H1 (cell line): ENCODE measurements around the gene SYF2. TPM values are rescaled to one million over a fixed set of nuclear protein-coding genes. Genes with fewer than 3 reads are reported as not detected.

Source experiments
- CTCF ChIA-PET: fragments of 300-600 bp; sonication (Branson Sonifier 250); formaldehyde crosslinking; loops from one replicate; lab custom pipeline; 2021; ENCODE audit not compliant: partially characterized antibody; lab: Charles Lee
- POLR2A ChIA-PET: fragments of 300-600 bp; sonication (Branson Sonifier 250); formaldehyde crosslinking; loops from one replicate; lab custom pipeline; 2021; ENCODE audit warnings: inconsistent platforms; ENCODE audit not compliant: partially characterized antibody; lab: Charles Lee
- DNase-seq, 2 experiments: peaks; one replicate each; pipeline versions ENCODE4 v3.0.0 to v3.0.0-alpha.2; 2010 to 2022; ENCODE audit warnings: low spot score in 2 of 2, low read depth in 1 of 2, mixed read lengths in 1 of 2
- FAIRE-seq: peaks from 2 replicates; lab custom pipeline; 2011; peaks lifted over from hg19 to GRCh38; lab: Jason Lieb, UNC
- H2AFZ ChIP-seq: 2 replicates; pipeline ENCODE4 v1.8.1; 2012; ENCODE audit warnings: low read length, inconsistent platforms
- H2AK5ac ChIP-seq: 2 replicates; pipeline ENCODE4 v1.6.1; 2013; ENCODE audit warnings: low read depth, low read length
- H2BK120ac ChIP-seq: replicated peaks from 2 replicates; pipeline ENCODE3; 2013; ENCODE audit warnings: low read depth, low read length, inconsistent platforms
- H2BK12ac ChIP-seq: 2 replicates; pipeline ENCODE4 v1.6.1; 2013; ENCODE audit warnings: low read depth, low read length
- H2BK15ac ChIP-seq: 2 replicates; pipeline ENCODE4 v1.6.1; 2013; ENCODE audit warnings: low read length
- H2BK20ac ChIP-seq: 2 replicates; pipeline ENCODE4 v1.6.1; 2013; ENCODE audit warnings: low read length
- H2BK5ac ChIP-seq: 2 replicates; pipeline ENCODE4 v1.6.1; 2013; ENCODE audit warnings: low read depth, low read length
- H3K14ac ChIP-seq: 2 replicates; pipeline ENCODE4 v1.6.1; 2013; ENCODE audit warnings: inconsistent platforms; ENCODE audit not compliant: insufficient read length
- H3K18ac ChIP-seq: 2 replicates; pipeline ENCODE4 v1.6.1; 2013; ENCODE audit warnings: low read length; ENCODE audit errors: extremely low read depth
- H3K23ac ChIP-seq: 2 replicates; pipeline ENCODE4 v1.6.1; 2013; ENCODE audit warnings: inconsistent platforms; ENCODE audit not compliant: insufficient read length
- H3K23me2 ChIP-seq: 2 replicates; pipeline ENCODE4 v1.6.1; 2013; ENCODE audit warnings: low read depth, low read length
- H3K27ac ChIP-seq: 2 replicates; pipeline ENCODE4 v1.6.1; 2011; ENCODE audit warnings: low read depth, low read length, inconsistent platforms
- H3K27me3 ChIP-seq, 4 experiments: replicated peaks in 1 of 4; 1 replicate in 1 of 4; 2 replicates in 3 of 4; pipeline versions ENCODE4 v1.6.1 to v1.8.1; 2011 to 2013; ENCODE audit warnings: low read length in 3 of 4, mild to moderate bottlenecking in 3 of 4, inconsistent platforms in 2 of 4, mixed read lengths in 2 of 4, moderate library complexity in 1 of 4; ENCODE audit not compliant: control insufficient read depth in 3 of 4, insufficient read depth in 3 of 4; ENCODE audit errors: extremely low read depth in 1 of 4
- H3K36me3 ChIP-seq, 4 experiments: 2 replicates each; pipeline versions ENCODE4 v1.6.1 to v1.8.1; 2011 to 2013; ENCODE audit warnings: mild to moderate bottlenecking in 4 of 4, low read length in 3 of 4, moderate library complexity in 2 of 4, control low read depth in 1 of 4, inconsistent platforms in 1 of 4; ENCODE audit not compliant: insufficient read depth in 4 of 4, control insufficient read depth in 2 of 4
- H3K4ac ChIP-seq: replicated peaks from 2 replicates; pipeline ENCODE3; 2013; ENCODE audit warnings: low read length, low read depth, mixed read lengths, inconsistent platforms; ENCODE audit not compliant: insufficient read length
- H3K4me1 ChIP-seq, 4 experiments: replicated peaks in 1 of 4; 1 replicate in 1 of 4; 2 replicates in 3 of 4; pipeline versions ENCODE4 v1.6.1 to v1.8.1; 2011 to 2013; ENCODE audit warnings: low read length in 3 of 4, inconsistent platforms in 2 of 4, mixed read lengths in 1 of 4; ENCODE audit not compliant: insufficient read depth in 4 of 4, control insufficient read depth in 3 of 4
- H3K4me2 ChIP-seq, 2 experiments: 2 replicates each; pipeline versions ENCODE4 v1.6.1 to v1.8.1; 2011 to 2013; ENCODE audit warnings: low read depth in 2 of 2, low read length in 2 of 2, control low read depth in 1 of 2, inconsistent platforms in 1 of 2, mild to moderate bottlenecking in 1 of 2; ENCODE audit not compliant: insufficient read depth in 1 of 2
- H3K4me3 ChIP-seq, 4 experiments: fragments of 200-600, 300-600 bp in 1 of 4; sonication (generic), shearing (Covaris generic), sonication (Bioruptor Twin) in 1 of 4; 2 replicates each; pipeline versions ENCODE4 v1.5.1 to v1.8.1; 2011 to 2016; ENCODE audit warnings: low read length in 4 of 4, low read depth in 3 of 4, control low read depth in 2 of 4, inconsistent platforms in 2 of 4, mild to moderate bottlenecking in 2 of 4, mixed read lengths in 1 of 4, moderate library complexity in 1 of 4; ENCODE audit not compliant: insufficient read depth in 2 of 4; ENCODE audit errors: extremely low read depth in 1 of 4
- H3K56ac ChIP-seq: replicated peaks from 2 replicates; pipeline ENCODE3; 2013; ENCODE audit warnings: low read depth, mild to moderate bottlenecking, mixed read lengths, low read length, inconsistent platforms; ENCODE audit not compliant: insufficient read length
- H3K79me1 ChIP-seq: 2 replicates; pipeline ENCODE4 v1.6.1; 2013; ENCODE audit warnings: low read depth, low read length, control low read depth
- H3K79me2 ChIP-seq, 2 experiments: 2 replicates each; pipeline versions ENCODE4 v1.6.1 to v1.8.1; 2012 to 2013; ENCODE audit warnings: low read length in 2 of 2, mild to moderate bottlenecking in 2 of 2, inconsistent platforms in 1 of 2; ENCODE audit not compliant: insufficient read depth in 2 of 2, control insufficient read depth in 1 of 2
- H3K9ac ChIP-seq, 4 experiments: replicated peaks in 1 of 4; 1 replicate in 1 of 4; 2 replicates in 3 of 4; pipeline versions ENCODE4 v1.6.1 to v1.8.1; 2011 to 2013; ENCODE audit warnings: low read depth in 3 of 4, low read length in 3 of 4, control low read depth in 2 of 4, mild to moderate bottlenecking in 2 of 4, moderate library complexity in 2 of 4, inconsistent platforms in 1 of 4; ENCODE audit errors: extremely low read depth in 1 of 4
- H3K9me3 ChIP-seq, 2 experiments: 2 replicates each; pipeline versions ENCODE4 v1.6.1 to v1.8.1; 2012 to 2013; ENCODE audit warnings: mild to moderate bottlenecking in 2 of 2, moderate library complexity in 2 of 2, control low read depth in 1 of 2, inconsistent platforms in 1 of 2, low read depth in 1 of 2, low read length in 1 of 2, mixed read lengths in 1 of 2; ENCODE audit not compliant: insufficient read depth in 2 of 2
- H4K20me1 ChIP-seq, 2 experiments: replicated peaks in 1 of 2; 2 replicates each; pipeline versions ENCODE3 to v1.8.1; 2011 to 2013; ENCODE audit warnings: inconsistent platforms in 2 of 2, low read length in 2 of 2, mild to moderate bottlenecking in 1 of 2; ENCODE audit not compliant: insufficient read depth in 2 of 2, control insufficient read depth in 1 of 2
- H4K5ac ChIP-seq: 2 replicates; pipeline ENCODE4 v1.6.1; 2013; ENCODE audit warnings: low read length, low read depth, mixed read lengths, inconsistent platforms; ENCODE audit not compliant: insufficient read length
- H4K8ac ChIP-seq: 2 replicates; pipeline ENCODE4 v1.8.0; 2013; ENCODE audit warnings: mild to moderate bottlenecking, moderate library complexity, low read length, inconsistent platforms; ENCODE audit not compliant: insufficient read depth; ENCODE audit errors: extremely low read depth
- H4K91ac ChIP-seq: replicated peaks from 2 replicates; pipeline ENCODE3; 2013; ENCODE audit warnings: low read length, mixed read lengths, inconsistent platforms; ENCODE audit not compliant: insufficient read length
- BACH1 ChIP-seq: IDR thresholded peaks from 2 replicates; pipeline ENCODE4 v1.6.1; 2012; ENCODE audit warnings: low read length, improper control_type of control experiment
- CEBPB ChIP-seq: IDR thresholded peaks from 2 replicates; pipeline ENCODE4 v1.6.1; 2012; ENCODE audit warnings: low read depth, low read length
- JUN ChIP-seq: IDR thresholded peaks from 2 replicates; pipeline ENCODE4 v1.6.1; 2011; ENCODE audit warnings: low read depth, mild to moderate bottlenecking, improper control_type of control experiment, low read length
- RXRA ChIP-seq: IDR thresholded peaks from 2 replicates; pipeline ENCODE4 v1.6.1; 2011; ENCODE audit warnings: low read depth, mild to moderate bottlenecking, low read length, moderate library complexity; ENCODE audit not compliant: insufficient read depth
- SP1 ChIP-seq: IDR thresholded peaks from 2 replicates; pipeline ENCODE4 v1.6.1; 2011; ENCODE audit warnings: low read depth, low read length
- SUZ12 ChIP-seq: fragments of 200-600 bp; sonication (generic); IDR thresholded peaks from 2 replicates; pipeline ENCODE4 v1.6.1; 2012; ENCODE audit warnings: mild to moderate bottlenecking, inconsistent platforms, low read length, moderate library complexity, mixed read lengths
- ZNF274 ChIP-seq: IDR thresholded peaks from 2 replicates; pipeline ENCODE4 v1.7.0; 2012; ENCODE audit warnings: low read length, borderline replicate concordance; ENCODE audit errors: extremely low read depth
- WGBS, 2 experiments: shearing (Covaris generic) in 1 of 2; methylation state at CpG; one replicate each; pipeline versions ENCODE4 v1.1.6 to v1.1.7; 2013 to 2015; ENCODE audit warnings: low lambda C conversion rate in 2 of 2, mixed read lengths in 2 of 2, inconsistent platforms in 1 of 2, low coverage in 1 of 2, missing lambda C conversion rate in 1 of 2; ENCODE audit not compliant: insufficient replicate concordance in 2 of 2, insufficient coverage in 1 of 2, insufficient read length in 1 of 2; ENCODE audit errors: extremely low coverage in 1 of 2, missing lambda C conversion rate in 1 of 2; 5-methylcytosine and 5-hydroxymethylcytosine counted together
- polyA plus RNA-seq, 7 experiments: library from polyadenylated mRNA; depleted of rRNA in 3 of 7; stranded (reverse) in 5 of 7; unstranded in 2 of 7; fragments of >200 nt in 5 of 7; fragments of 200-250 nt in 2 of 7; gene quantifications; 1 replicate in 5 of 7; 2 replicates in 1 of 7; 4 replicates in 1 of 7; pipeline versions ENCODE4 v1.2.1 to v1.2.3, GENCODE V29; 2011 to 2013; ENCODE audit warnings: missing spikeins in 2 of 7, mixed read lengths in 2 of 7
- total RNA-seq: library from RNA; stranded (reverse); fragmentation: NEBNext Ultra II Directional; extraction: Animal tissue kit (Norgen Biotek cat#: 25700); gene quantifications from 2 replicates; pipeline ENCODE4 v1.2.1, GENCODE V29; 2021

SYF2 gene
- total and polyA plus RNA-seq, 2 of the 8 experiments (the other 6 are each of a cell fraction or from before 2014, with no cell fraction given): 7.5 to 33.0 TPM

DNA sequence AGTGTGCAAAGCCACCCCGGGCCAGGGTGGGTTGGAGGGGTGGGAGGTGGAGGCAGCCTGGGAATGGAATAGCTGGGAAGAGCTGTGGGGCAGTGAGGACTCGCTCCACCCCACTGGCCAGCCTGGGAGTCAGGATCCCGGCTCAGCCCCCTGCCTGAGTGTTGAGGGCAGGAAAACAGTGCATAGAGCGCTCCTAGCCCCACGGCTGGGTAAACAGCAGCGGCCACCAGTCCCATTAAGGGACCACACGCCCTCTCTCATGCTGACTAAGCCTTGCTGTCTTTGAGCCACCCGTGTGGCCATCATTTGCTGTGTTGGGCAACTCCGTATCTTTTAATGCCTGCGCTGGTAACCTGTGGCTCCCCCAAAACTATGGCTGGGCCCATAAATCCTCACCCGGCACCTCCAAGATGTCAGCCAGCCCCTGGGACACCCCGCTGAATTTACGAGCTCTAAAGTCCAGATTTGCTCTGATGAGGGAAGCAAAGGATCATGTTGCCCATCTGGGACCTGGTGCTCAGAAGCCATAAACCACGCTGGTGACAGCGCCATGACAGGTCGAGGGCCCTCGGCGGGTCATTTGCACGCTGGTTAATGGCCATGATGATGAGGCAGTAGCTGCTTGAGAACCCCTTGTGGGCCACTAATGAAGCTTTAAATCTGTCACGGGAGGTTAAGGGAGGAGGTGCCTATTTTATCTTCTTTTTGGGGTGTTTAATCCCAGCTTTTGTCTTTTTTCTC lies 34.9 kb downstream of the SYF2 start:
- Histone ChIP-seq H3K27ac (no peak overlapping the region), H3K14ac (no peak overlapping the region), H3K23me2 (peaks cover 4% of the 10 kb centered on the region; the same call in 1 of the 2 replicates), H3K9ac (no peak overlapping the region), H2BK20ac (no peak overlapping the region), H2BK5ac (no peak overlapping the region), H3K9me3 (no peaks in the 10 kb centered on the region), H4K5ac (no peak overlapping the region), H3K79me1 (no peaks in the 10 kb centered on the region), H4K20me1 (peaks cover 0 to 4% of the 10 kb centered on the region in 2 experiments), H2AFZ (peak overlapping the region; percentile 3; the same call in 1 of the 2 replicates), H3K4me2 (no peak overlapping the region), H4K91ac (no peak overlapping the region), H3K27me3 (no peaks in the 10 kb centered on the region), H4K8ac (no peak overlapping the region), H2BK12ac (no peak overlapping the region), H2AK5ac (no peak overlapping the region), H3K79me2 (no peaks in the 10 kb centered on the region), H2BK15ac (no peak overlapping the region), H3K23ac (no peak overlapping the region), H3K36me3 (no peaks in the 10 kb centered on the region), H3K18ac (peak overlapping the region; percentile 2; the same call in 1 of the 2 replicates), H2BK120ac (no peak overlapping the region), H3K4ac (no peak overlapping the region), H3K4me1 (peaks cover 2 to 9% (median 4%) of the 10 kb centered on the region in 4 experiments; a peak in 3 of 7 replicates), H3K56ac (no peak overlapping the region), H3K4me3 (no peak overlapping the region)
- TF ChIP-seq JUN: no peak
- TF ChIP-seq RXRA: no peak
- TF ChIP-seq SUZ12: no peak
- TF ChIP-seq CEBPB: no peak
- no peak for TF ChIP-seq BACH1
- no peak for TF ChIP-seq ZNF274
- TF ChIP-seq SP1: no peak
- ChIA-PET CTCF (interaction anchor here (0.6 to 1.9 kb wide), 10 partner anchors 8 to 361 kb away, joined by 3 to 6 read pairs (median 3); no protein-coding TSS in a partner anchor), POLR2A (interaction anchor here (1.9 kb wide), 1 partner anchor 35 kb away, joined by 4 read pairs; the partner anchor contains the start of gene SYF2)
- 84% methylated on average over 19 of the region's 20 CpGs; no CpG with 5 or more reads in 1 of the 2 experiments for WGBS, 2 experiments
- no peak for FAIRE-seq
- no peak for DNase-seq
